GM18508 (cell line): ENCODE data around the gene CDC42EP3.

Experiments
- ATAC-seq: cut with Tn5 transposase; IDR thresholded peaks from one replicate; pipeline ENCODE4 v1.9.1; 2021; ENCODE audit warnings: moderate number of reproducible peaks; ENCODE audit not compliant: insufficient read depth, unreplicated experiment

CDC42EP3 gene

GRCh38 chr2:37621199-37621598 is 50.2 kb downstream of the CDC42EP3 start:
- no peak for ATAC-seq

DNA sequence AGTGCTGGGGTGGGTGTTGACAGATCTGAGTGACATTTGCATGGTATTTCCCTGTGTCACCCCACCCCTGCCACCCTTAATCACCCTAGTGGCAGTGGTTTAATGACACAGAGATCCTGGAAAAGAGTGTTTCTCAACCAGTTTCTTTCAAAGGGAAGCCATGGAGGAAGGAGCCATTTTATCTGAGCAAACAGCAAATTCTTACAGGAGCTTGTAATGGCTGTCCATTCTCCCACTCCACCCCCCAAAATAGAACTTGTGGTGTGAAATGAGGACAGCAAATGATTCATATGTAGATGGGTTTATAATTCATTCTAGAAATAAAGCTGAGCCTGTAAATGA is 51.5 kb downstream of the CDC42EP3 start:
- ATAC-seq, result no peak

- ATAC-seq, result no peak
Observed at GRCh38 chr2:37619230-37619958, 52.0 kb downstream of the CDC42EP3 start.

DNA sequence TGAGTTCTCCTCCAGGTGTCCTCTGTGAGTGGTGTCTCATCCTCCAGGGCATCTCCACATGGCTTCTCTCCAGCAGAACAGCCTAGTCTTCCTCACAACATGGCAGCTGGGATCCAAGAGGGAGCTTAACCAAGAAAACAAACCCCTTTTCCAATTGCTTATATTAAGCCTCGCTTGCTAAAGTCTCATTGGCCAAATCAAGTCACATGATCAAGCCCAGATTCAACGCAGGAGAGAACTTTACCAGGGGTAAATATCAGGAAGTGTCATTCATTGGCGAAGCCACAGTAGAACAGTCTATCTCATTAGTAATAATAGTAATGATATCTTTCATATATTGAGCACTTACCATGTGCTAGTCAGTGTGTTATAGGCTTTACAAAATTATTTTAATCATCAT is 53.1 kb downstream of the CDC42EP3 start:
- ATAC-seq, result no peak

GRCh38 chr2:37617119-37617892 is 54.1 kb downstream of the CDC42EP3 start:
- ATAC-seq, result no peak

- ATAC-seq, result peak; percentile 35
Observed at GRCh38 chr2:37616677-37617005, 54.8 kb downstream of the CDC42EP3 start.

- ATAC-seq, result peak; percentile 36
Observed at GRCh38 chr2:37615804-37616676, 55.4 kb downstream of the CDC42EP3 start.

- no peak for ATAC-seq
Observed at GRCh38 chr2:37614061-37614738, 57.2 kb downstream of the CDC42EP3 start.

GRCh38 chr2:37612382-37612781 is 59.1 kb downstream of the CDC42EP3 start:
- ATAC-seq, result no peak

- no peak for ATAC-seq
Observed at GRCh38 chr2:37610638-37611289, 60.7 kb downstream of the CDC42EP3 start.

DNA sequence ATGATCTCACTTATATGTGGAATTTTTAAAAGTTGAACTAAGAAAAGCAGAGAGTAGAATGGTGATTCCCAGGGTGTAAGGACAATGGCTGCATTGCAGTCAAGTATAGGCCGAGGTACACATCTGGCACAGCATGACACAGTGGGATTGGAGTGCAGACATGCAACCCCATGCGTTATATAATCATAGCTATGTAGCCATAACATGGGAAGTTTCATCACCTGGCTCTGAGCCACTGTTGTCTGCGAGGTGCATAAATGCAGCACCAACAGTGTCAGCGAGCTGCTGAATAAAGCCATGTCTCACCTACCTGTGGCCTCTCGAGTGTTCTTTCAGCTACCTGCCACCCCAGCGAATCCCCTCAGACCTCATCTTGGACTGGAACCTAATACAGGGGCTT is 61.7 kb downstream of the CDC42EP3 start:
- no peak for ATAC-seq

- ATAC-seq, result no peak
Observed at GRCh38 chr2:37604716-37605115, 66.7 kb downstream of the CDC42EP3 start.

DNA sequence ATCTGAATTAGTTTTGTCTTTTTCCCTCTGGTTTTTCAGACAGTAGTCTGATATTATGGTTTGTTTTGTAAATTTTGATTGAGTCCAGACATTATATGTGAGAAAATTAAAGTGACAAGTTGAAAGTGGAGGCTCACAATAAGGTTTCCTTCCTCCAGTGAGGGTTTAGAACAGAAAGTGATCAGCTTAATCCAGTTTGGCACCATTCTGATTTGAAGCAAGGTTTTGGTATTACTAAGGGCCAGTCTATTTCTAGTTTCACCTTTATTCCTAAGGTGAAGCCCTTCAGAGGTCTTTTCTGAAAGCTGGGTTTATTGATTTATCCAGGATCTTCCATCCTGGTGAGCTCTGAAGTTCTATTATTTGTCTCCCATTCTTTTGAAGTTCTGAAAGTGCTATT is 68.7 kb downstream of the CDC42EP3 start:
- ATAC-seq, result no peak

DNA sequence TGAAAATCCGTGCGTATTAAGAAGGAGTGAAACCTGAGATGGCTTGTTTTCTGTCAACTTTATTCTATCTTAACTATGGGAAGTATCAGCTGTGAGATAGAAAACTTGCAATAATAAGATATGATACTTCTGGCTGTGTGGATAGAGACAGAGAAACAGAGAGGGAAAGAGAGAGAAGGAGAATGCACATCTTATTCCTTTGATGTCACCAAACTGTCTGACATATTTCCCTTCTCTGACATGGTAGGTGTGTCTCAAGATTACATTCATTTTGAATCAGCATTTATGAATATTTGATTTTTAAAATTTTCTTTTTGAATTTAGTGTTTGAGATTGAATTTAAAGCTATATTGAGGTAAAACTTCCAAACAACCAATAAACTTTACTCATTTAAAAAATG is 69.4 kb downstream of the CDC42EP3 start:
- ATAC-seq, result no peak

DNA sequence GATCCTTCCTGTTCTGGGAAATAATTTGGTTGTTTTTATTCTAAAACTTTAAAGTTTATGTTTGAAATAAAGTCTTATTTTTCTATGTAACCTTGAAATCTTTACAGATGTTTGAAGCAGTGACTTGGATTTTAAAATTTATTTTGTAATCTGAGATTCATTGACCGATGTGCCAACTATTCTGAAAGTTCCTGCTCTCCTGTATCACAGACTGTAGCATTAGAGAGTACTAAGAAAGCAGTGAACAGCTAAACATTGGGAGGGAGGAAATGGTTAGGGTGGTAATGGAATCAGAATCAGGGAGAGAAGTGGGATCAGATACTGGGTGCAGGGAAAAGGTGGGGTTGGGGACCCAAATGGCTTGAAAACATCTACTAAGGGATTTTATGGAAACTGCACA is 69.9 kb downstream of the CDC42EP3 start:
- no peak for ATAC-seq

GRCh38 chr2:37600735-37601134 is 70.7 kb downstream of the CDC42EP3 start:
- no peak for ATAC-seq

DNA sequence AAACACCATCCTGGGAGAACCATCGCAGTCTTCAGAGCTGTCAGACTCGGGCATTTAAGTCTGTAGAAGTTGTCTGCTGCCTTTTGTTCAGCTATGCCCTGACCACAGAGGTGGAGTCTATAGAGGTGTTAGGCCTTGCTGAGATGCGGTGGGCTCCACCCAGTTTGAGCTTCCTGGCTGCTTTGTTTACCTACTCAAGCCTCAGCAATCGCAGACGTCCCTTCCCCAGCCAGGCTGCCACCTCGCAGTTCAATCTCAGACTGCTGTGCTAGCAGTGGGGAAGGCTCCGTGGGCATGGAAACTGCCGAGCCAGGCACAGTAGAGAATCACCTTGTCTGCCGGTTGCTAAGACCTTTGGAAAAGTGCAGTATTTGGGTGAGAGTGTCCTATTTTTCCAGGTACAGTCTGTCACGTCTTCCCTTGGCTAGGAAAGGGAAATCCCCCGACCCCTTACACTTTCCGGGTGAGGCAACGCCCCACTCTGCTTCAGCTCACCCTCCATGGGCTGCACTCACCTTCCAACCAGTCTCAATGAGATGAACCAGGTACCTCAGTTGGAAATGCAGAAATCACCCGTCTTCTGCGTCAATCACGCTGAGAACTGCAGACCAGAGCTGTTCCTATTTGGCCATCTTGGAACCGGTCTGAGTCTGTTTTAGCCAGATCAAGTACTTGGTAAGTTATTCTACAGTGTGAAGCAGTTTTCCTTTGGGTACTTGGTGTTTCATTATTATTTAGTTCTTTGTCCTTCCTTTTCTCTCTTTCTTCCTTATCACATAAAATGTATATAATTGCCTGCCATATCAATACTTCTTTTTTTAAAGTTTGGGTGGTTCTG is 71.5 kb downstream of the CDC42EP3 start:
- ATAC-seq, result no peak

DNA sequence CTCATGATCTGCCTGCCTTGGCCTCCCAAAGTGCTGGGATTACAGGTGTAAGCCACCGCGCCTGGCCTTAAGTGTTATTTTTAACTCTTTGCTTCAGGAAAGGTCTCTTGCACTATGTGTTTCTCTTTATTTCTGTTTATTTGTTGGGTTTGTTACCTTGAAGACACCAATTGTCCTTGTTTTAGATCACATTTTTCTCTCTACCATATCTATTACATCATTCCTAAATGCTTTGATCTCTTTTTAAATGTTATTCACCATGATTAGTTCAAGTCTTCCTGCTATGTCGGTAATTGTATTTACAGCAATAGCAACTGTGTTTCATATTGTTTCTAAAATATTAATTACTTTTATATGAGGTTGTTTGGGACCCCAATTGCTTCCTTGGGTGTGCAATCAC is 77.7 kb downstream of the CDC42EP3 start:
- ATAC-seq, result no peak

- ATAC-seq, result no peak
Observed at GRCh38 chr2:37593024-37593423, 78.4 kb downstream of the CDC42EP3 start.
